HEK293 (cell line): ENCODE data around the gene AEBP2.

Source experiments
- CTCF ChIA-PET: fragments of 350-600 bp; formaldehyde crosslinking; extraction: SDS; loops from one replicate; lab custom pipeline; 2021; ENCODE audit warnings: antibody characterized with exemption; lab: Yijun Ruan, JAX
- POLR2A ChIA-PET: fragments of 300-600 bp; formaldehyde crosslinking; extraction: SDS; loops from one replicate; lab custom pipeline; 2020; ENCODE audit warnings: antibody characterized with exemption, inconsistent platforms; lab: Yijun Ruan, JAX
- H3K27ac ChIP-seq: fragments of 200-500 bp; sonication (Bioruptor generic); 2 replicates; pipeline ENCODE4 v1.5.1; 2014; ENCODE audit warnings: low read depth, low read length, control low read depth, inconsistent platforms; ENCODE audit errors: extremely low read depth
- H3K36me3 ChIP-seq, 2 experiments: fragments of 200-500 bp in 1 of 2; sonication (Bioruptor generic) in 1 of 2; 1 replicate in 1 of 2; 2 replicates in 1 of 2; pipeline ENCODE4 v1.5.1; 2014 to 2017; ENCODE audit warnings: inconsistent platforms in 2 of 2, low read length in 2 of 2; ENCODE audit not compliant: control insufficient read depth in 2 of 2, insufficient read depth in 1 of 2
- H3K4me1 ChIP-seq: fragments of 200-500 bp; sonication (Bioruptor generic); 2 replicates; pipeline ENCODE4 v1.5.1; 2014; ENCODE audit warnings: mild to moderate bottlenecking, low read length, inconsistent platforms; ENCODE audit not compliant: control insufficient read depth, insufficient read depth
- H3K4me3 ChIP-seq: 2 replicates; pipeline ENCODE4 v1.5.1; 2011; ENCODE audit warnings: low read depth, mild to moderate bottlenecking, control low read depth, low read length, moderate library complexity
- H3K9me3 ChIP-seq: fragments of 200-500 bp; sonication (Bioruptor generic); 2 replicates; pipeline ENCODE4 v1.5.1; 2014; ENCODE audit warnings: low read depth, low read length, inconsistent platforms; ENCODE audit not compliant: control insufficient read depth, insufficient read depth
- ATF2 ChIP-seq: fragments of 450-650 bp; formaldehyde crosslinking; IDR thresholded peaks from 2 replicates; pipeline ENCODE4 v1.5.1; 2016; ENCODE audit warnings: missing biosample characterization, missing genetic modification characterization, low read depth
- GLI4 ChIP-seq: fragments of 450-650 bp; formaldehyde crosslinking; IDR thresholded peaks from 2 replicates; pipeline ENCODE4 v1.5.1; 2016; ENCODE audit warnings: missing biosample characterization, missing genetic modification characterization
- GLIS1 ChIP-seq: fragments of 450-650 bp; formaldehyde crosslinking; IDR thresholded peaks from 2 replicates; pipeline ENCODE4 v1.5.1; 2016; ENCODE audit warnings: missing biosample characterization, missing genetic modification characterization
- KLF17 ChIP-seq: fragments of 450-650 bp; formaldehyde crosslinking; IDR thresholded peaks from 2 replicates; pipeline ENCODE4 v1.5.1; 2016; ENCODE audit warnings: missing biosample characterization, missing genetic modification characterization
- MZF1 ChIP-seq: fragments of 450-650 bp; formaldehyde crosslinking; IDR thresholded peaks from 2 replicates; pipeline ENCODE4 v1.5.1; 2017; ENCODE audit warnings: missing biosample characterization, missing genetic modification characterization, borderline replicate concordance
- SCRT2 ChIP-seq: fragments of 450-650 bp; formaldehyde crosslinking; IDR thresholded peaks from 2 replicates; pipeline ENCODE4 v1.5.1; 2016; ENCODE audit warnings: missing biosample characterization, missing genetic modification characterization
- SETDB1 ChIP-seq: IDR thresholded peaks from one replicate; pipeline ENCODE4 v1.6.1; 2017; ENCODE audit warnings: mild to moderate bottlenecking, low read length, moderate library complexity, mixed read lengths; ENCODE audit not compliant: insufficient read length
- ZBTB17 ChIP-seq: fragments of 450-650 bp; formaldehyde crosslinking; IDR thresholded peaks from 2 replicates; pipeline ENCODE4 v1.5.1; 2016; ENCODE audit warnings: missing biosample characterization, missing genetic modification characterization
- ZFHX2 ChIP-seq: fragments of 450-650 bp; formaldehyde crosslinking; conservative IDR thresholded peaks from 2 replicates; pipeline ENCODE4 v1.5.1; 2016; ENCODE audit warnings: missing biosample characterization, missing genetic modification characterization
- ZFP3 ChIP-seq: fragments of 450-650 bp; formaldehyde crosslinking; IDR thresholded peaks from 2 replicates; pipeline ENCODE4 v1.5.1; 2016; ENCODE audit warnings: low read depth, missing biosample characterization, missing genetic modification characterization
- ZFP37 ChIP-seq: fragments of 450-650 bp; formaldehyde crosslinking; IDR thresholded peaks from 2 replicates; pipeline ENCODE4 v1.5.1; 2016; ENCODE audit warnings: missing biosample characterization, missing genetic modification characterization
- ZNF121 ChIP-seq: fragments of 450-650 bp; formaldehyde crosslinking; IDR thresholded peaks from 2 replicates; pipeline ENCODE4 v1.5.1; 2016; ENCODE audit warnings: missing biosample characterization, missing genetic modification characterization
- ZNF16 ChIP-seq: fragments of 450-650 bp; formaldehyde crosslinking; IDR thresholded peaks from 2 replicates; pipeline ENCODE4 v1.5.1; 2016; ENCODE audit warnings: low read depth, missing biosample characterization, missing genetic modification characterization
- ZNF239 ChIP-seq: fragments of 450-650 bp; formaldehyde crosslinking; IDR thresholded peaks from 2 replicates; pipeline ENCODE4 v1.5.1; 2016; ENCODE audit warnings: missing biosample characterization, missing genetic modification characterization
- ZNF248 ChIP-seq: fragments of 450-650 bp; formaldehyde crosslinking; IDR thresholded peaks from 2 replicates; pipeline ENCODE4 v1.5.1; 2017; ENCODE audit warnings: missing biosample characterization, missing genetic modification characterization
- ZNF274 ChIP-seq, 2 experiments: fragments of 200-500 bp in 1 of 2; fragments of 450-650 bp in 1 of 2; sonication (Bioruptor generic) in 1 of 2; formaldehyde crosslinking in 1 of 2; IDR thresholded peaks; 2 replicates each; pipeline versions ENCODE4 v1.5.1 to v1.6.1; 2014 to 2016; ENCODE audit warnings: borderline replicate concordance in 1 of 2, inconsistent platforms in 1 of 2, low read length in 1 of 2, missing biosample characterization in 1 of 2, missing genetic modification characterization in 1 of 2
- ZNF398 ChIP-seq: fragments of 450-650 bp; formaldehyde crosslinking; IDR thresholded peaks from 2 replicates; pipeline ENCODE4 v1.5.1; 2017; ENCODE audit warnings: missing biosample characterization, missing genetic modification characterization
- ZNF548 ChIP-seq: fragments of 450-650 bp; formaldehyde crosslinking; IDR thresholded peaks from 2 replicates; pipeline ENCODE4 v1.5.1; 2016; ENCODE audit warnings: missing biosample characterization, missing genetic modification characterization
- ZNF558 ChIP-seq: fragments of 450-650 bp; formaldehyde crosslinking; IDR thresholded peaks from 2 replicates; pipeline ENCODE4 v1.5.1; 2016; ENCODE audit warnings: missing biosample characterization, missing genetic modification characterization
- ZNF626 ChIP-seq: fragments of 450-650 bp; sonication (Bioruptor Pico); formaldehyde crosslinking; IDR thresholded peaks from 2 replicates; pipeline ENCODE4 v1.5.1; 2018; ENCODE audit warnings: missing biosample characterization, missing genetic modification characterization, inconsistent platforms
- ZNF76 ChIP-seq: fragments of 450-650 bp; formaldehyde crosslinking; IDR thresholded peaks from 2 replicates; pipeline ENCODE4; 2016; ENCODE audit warnings: low read depth, missing biosample characterization, missing genetic modification characterization, borderline replicate concordance
- ZXDB ChIP-seq: fragments of 450-650 bp; formaldehyde crosslinking; IDR thresholded peaks from 2 replicates; pipeline ENCODE4 v1.5.1; 2016; ENCODE audit warnings: missing biosample characterization, missing genetic modification characterization

AEBP2 gene

GRCh38 chr12:19432309-19433170 is 6.8 kb upstream of the AEBP2 start:
- CTCF ChIA-PET = no interaction called here
- Histone ChIP-seq H3K36me3 (no peaks in the 10 kb centered on the region), H3K27ac (peak overlapping the region; percentile 70), H3K9me3 (no peaks in the 10 kb centered on the region), H3K4me3 (no peak overlapping the region), H3K4me1 (no peaks in the 10 kb centered on the region)
- no peak for TF ChIP-seq ZNF76
- peak; percentile 33; the same call in 1 of the 2 replicates for TF ChIP-seq ZFHX2 (tag by site-specific recombination)
- peak; percentile 82 for TF ChIP-seq ZNF121 (tag by site-specific recombination)
- POLR2A ChIA-PET = no interaction called here

- Histone ChIP-seq H3K4me3 (no peak overlapping the region), H3K36me3 (no peaks in the 10 kb centered on the region), H3K9me3 (no peaks in the 10 kb centered on the region), H3K4me1 (no peaks in the 10 kb centered on the region), H3K27ac (no peak overlapping the region)
- POLR2A ChIA-PET = no interaction called here
- CTCF ChIA-PET = no interaction called here
- TF ChIP-seq ZNF398 (tag by site-specific recombination) = no peak
- no peak for TF ChIP-seq ZFP3
- TF ChIP-seq ATF2 = no peak
- no peak for TF ChIP-seq SETDB1
- no peak for TF ChIP-seq GLI4 (tag by site-specific recombination)
- no peak for TF ChIP-seq ZNF548 (tag by site-specific recombination)
- no peak for TF ChIP-seq GLIS1 (tag by site-specific recombination)
- TF ChIP-seq ZNF239 (tag by site-specific recombination) = no peak
- TF ChIP-seq ZBTB17 (tag by site-specific recombination) = no peak
- no peak for TF ChIP-seq ZNF274 (IDR thresholded peaks at IDR 0.05; ENCODE audit: low read length)
- TF ChIP-seq ZNF274 (tag by site-specific recombination; IDR thresholded peaks at IDR 0.05; ENCODE audit: borderline replicate concordance) = no peak
- no peak for TF ChIP-seq ZNF248 (tag by site-specific recombination)
- TF ChIP-seq KLF17 (tag by site-specific recombination) = no peak
- TF ChIP-seq ZNF558 (tag by site-specific recombination) = no peak
- TF ChIP-seq ZXDB (tag by site-specific recombination) = no peak
- no peak for TF ChIP-seq SCRT2 (tag by site-specific recombination)
- TF ChIP-seq ZNF626 (tag by site-specific recombination) = no peak
- no peak for TF ChIP-seq ZNF16
- TF ChIP-seq MZF1 (tag by site-specific recombination) = no peak
- no peak for TF ChIP-seq ZFP37 (tag by site-specific recombination)
These were observed 4.8 kb upstream of the AEBP2 start for GRCh38 chr12:19434538-19434937.
